HEK293T (cell line): Measurements from ENCODE around the gene LRTM1.

Experiments
- BHLHE40 ChIP-seq: fragments of 450-650 bp; IDR thresholded peaks from 2 replicates; pipeline ENCODE4 v1.6.1; 2016; ENCODE audit warnings: mild to moderate bottlenecking, moderate library complexity, borderline replicate concordance
- ELF4 ChIP-seq: fragments of 450-650 bp; IDR thresholded peaks from 2 replicates; pipeline ENCODE4 v1.6.1; 2017; ENCODE audit warnings: antibody characterized with exemption
- FOXA1 ChIP-seq: fragments of 450-650 bp; IDR thresholded peaks from 2 replicates; pipeline ENCODE4 v1.6.1; 2016; ENCODE audit warnings: mild to moderate bottlenecking
- FOXK2 ChIP-seq: fragments of 450-650 bp; IDR thresholded peaks from 2 replicates; pipeline ENCODE4 v1.6.1; 2016; ENCODE audit warnings: mild to moderate bottlenecking
- FOXM1 ChIP-seq: fragments of 450-650 bp; IDR thresholded peaks from 2 replicates; pipeline ENCODE4 v1.6.1; 2017; ENCODE audit warnings: mild to moderate bottlenecking, borderline replicate concordance
- HDGF ChIP-seq: fragments of 450-650 bp; IDR thresholded peaks from 2 replicates; pipeline ENCODE4 v1.6.1; 2017; ENCODE audit warnings: antibody characterized with exemption, borderline replicate concordance
- L3MBTL2 ChIP-seq: fragments of 450-650 bp; conservative IDR thresholded peaks from 2 replicates; pipeline ENCODE4 v1.6.1; 2016; ENCODE audit warnings: mild to moderate bottlenecking
- NFRKB ChIP-seq: fragments of 450-650 bp; IDR thresholded peaks from 2 replicates; pipeline ENCODE4 v1.6.1; 2016; ENCODE audit warnings: mild to moderate bottlenecking, moderate library complexity
- PKNOX1 ChIP-seq: fragments of 450-650 bp; IDR thresholded peaks from 2 replicates; pipeline ENCODE4 v1.6.1; 2016
- SP1 ChIP-seq: fragments of 450-650 bp; IDR thresholded peaks from 2 replicates; pipeline ENCODE4 v1.6.1; 2017
- SUZ12 ChIP-seq: fragments of 450-650 bp; IDR thresholded peaks from 2 replicates; pipeline ENCODE4 v1.6.1; 2016; ENCODE audit warnings: mild to moderate bottlenecking
- TARDBP ChIP-seq: fragments of 450-650 bp; IDR thresholded peaks from 2 replicates; pipeline ENCODE4 v1.6.1; 2016
- ZNF384 ChIP-seq: fragments of 450-650 bp; IDR thresholded peaks from 2 replicates; pipeline ENCODE4 v1.6.1; 2016

GRCh38 chr3:54892168-54892567, 35.7 kb downstream of the LRTM1 start:
- TF ChIP-seq PKNOX1: no peak
- TF ChIP-seq ZNF384: no peak
- no peak for TF ChIP-seq FOXK2
- TF ChIP-seq TARDBP: no peak
- no peak for TF ChIP-seq BHLHE40
- TF ChIP-seq L3MBTL2: no peak
- TF ChIP-seq SP1: no peak
- no peak for TF ChIP-seq FOXM1
- no peak for TF ChIP-seq SUZ12
- TF ChIP-seq ELF4: no peak
- TF ChIP-seq HDGF: no peak
- TF ChIP-seq NFRKB: no peak
- TF ChIP-seq FOXA1: no peak
